Mammary epithelial cell (primary cell): ENCODE data around the gene CDH18.

Source experiments
- CTCF ChIP-seq, 2 donors: IDR thresholded peaks in 1 of 2; conservative IDR thresholded peaks in 1 of 2; 2 replicates each; pipeline ENCODE4 v1.5.1; 2011 to 2012; ENCODE audit warnings: inconsistent platforms in 2 of 2, low read length in 2 of 2, mild to moderate bottlenecking in 2 of 2, control low read depth in 1 of 2, low read depth in 1 of 2; ENCODE audit not compliant: insufficient read depth in 1 of 2; ENCODE audit errors: extremely low read depth in 1 of 2
- EZH2 ChIP-seq: IDR thresholded peaks from 2 replicates; pipeline ENCODE4 v1.6.1; 2012; ENCODE audit warnings: low read length, inconsistent platforms, borderline replicate concordance

- TF ChIP-seq CTCF (conservative IDR thresholded peaks at IDR 0.05 in 1 of 2, IDR thresholded peaks at IDR 0.05 in 1 of 2; ENCODE audit: extremely low read depth in 1 of 2, insufficient read depth in 1 of 2, low read depth in 1 of 2, low read length in 2 of 2) (no peak), EZH2 (no peak)
Measured at GRCh38 chr5:19701731-19702130, 286.3 kb downstream of the CDH18 start.
